ENCODE data around the gene AGPAT2.

The AGPAT2 gene

GRCh38 chr9:136719195-136719880 lies 32.1 kb upstream of the AGPAT2 start:
- TF ChIP-seq CTCF (IDR thresholded peaks at IDR 0.05), result no peak

GRCh38 chr9:136718345-136719194 lies 31.3 kb upstream of the AGPAT2 start:
- TF ChIP-seq CTCF (IDR thresholded peaks at IDR 0.05), result no peak

- TF ChIP-seq CTCF (IDR thresholded peaks at IDR 0.05), result no peak
These were observed 30.1 kb upstream of the AGPAT2 start for GRCh38 chr9:136717399-136717798.

GRCh38 chr9:136714893-136715274 lies 27.6 kb upstream of the AGPAT2 start:
- no peak for TF ChIP-seq CTCF (IDR thresholded peaks at IDR 0.05)

- no peak for TF ChIP-seq CTCF (IDR thresholded peaks at IDR 0.05)
These were observed 27.0 kb upstream of the AGPAT2 start for GRCh38 chr9:136714096-136714892.

- TF ChIP-seq CTCF (IDR thresholded peaks at IDR 0.05), result no peak
These were observed 26.3 kb upstream of the AGPAT2 start for GRCh38 chr9:136713550-136713949.

- no peak for TF ChIP-seq CTCF (IDR thresholded peaks at IDR 0.05)
These were observed 25.7 kb upstream of the AGPAT2 start for GRCh38 chr9:136712690-136713544.

Data from LNCAP (cell line).